Kidney (tissue), 14 donors: ENCODE measurements around the gene RASGRF1. TPM values are rescaled to one million over a fixed set of nuclear protein-coding genes. Genes with fewer than 3 reads are reported as not detected.

Experiments
- DNase-seq, 5 donors: peaks; one replicate each; pipeline ENCODE4 v3.0.0-alpha.2; 2013 to 2020
- FAIRE-seq: peaks from 2 replicates; lab custom pipeline; 2012; peaks lifted over from hg19 to GRCh38; lab: Jason Lieb, UNC
- H3K27ac ChIP-seq, 2 donors: one replicate each; pipeline ENCODE4 v1.7.0; 2013; ENCODE audit warnings: low read depth in 2 of 2, low read length in 2 of 2, inconsistent platforms in 1 of 2
- H3K27me3 ChIP-seq: one replicate; pipeline ENCODE4 v1.7.1; 2013; ENCODE audit warnings: low read length, inconsistent platforms; ENCODE audit not compliant: control insufficient read depth, insufficient read depth
- H3K36me3 ChIP-seq, 3 donors: one replicate each; pipeline versions ENCODE4 v1.7.0 to v1.7.1; 2013; ENCODE audit warnings: low read length in 3 of 3, control low read depth in 1 of 3, inconsistent platforms in 1 of 3; ENCODE audit not compliant: insufficient read depth in 3 of 3, control insufficient read depth in 2 of 3
- H3K4me1 ChIP-seq, 3 donors: one replicate each; pipeline versions ENCODE4 v1.7.0 to v1.7.1; 2013; ENCODE audit warnings: low read length in 3 of 3, inconsistent platforms in 1 of 3, low read depth in 1 of 3; ENCODE audit not compliant: control insufficient read depth in 2 of 3, insufficient read depth in 2 of 3
- H3K4me3 ChIP-seq, 3 donors: one replicate each; pipeline versions ENCODE4 v1.7.0 to v1.8.1; 2013; ENCODE audit warnings: low read length in 3 of 3, control low read depth in 1 of 3, inconsistent platforms in 1 of 3
- H3K9ac ChIP-seq, 3 donors: one replicate each; pipeline versions ENCODE4 v1.7.0 to v1.7.1; 2013; ENCODE audit warnings: low read length in 3 of 3, control low read depth in 1 of 3, inconsistent platforms in 1 of 3
- H3K9me3 ChIP-seq, 3 donors: one replicate each; pipeline versions ENCODE4 v1.7.0 to v1.7.1; 2013; ENCODE audit warnings: low read length in 3 of 3, control low read depth in 1 of 3, inconsistent platforms in 1 of 3; ENCODE audit not compliant: control insufficient read depth in 2 of 3, insufficient read depth in 1 of 3
- intact Hi-C: fragments of 100-400 bp; cut with DNase I; formaldehyde crosslinking; loops from one replicate; pipeline ENCODE4 v1.11.1; 2022
- polyA plus RNA-seq: library from polyadenylated mRNA; stranded (reverse); fragments of 350-450 nt; fragmentation: Illumina TruSeq; extraction: RNeasy Lipid Tissue Mini Kit (QIAGEN cat#74804); gene quantifications from one replicate; pipeline ENCODE4 v1.2.3, GENCODE V29; 2014; ENCODE audit warnings: low read depth, low replicate concordance; ENCODE audit not compliant: insufficient read depth
- total RNA-seq: library from RNA; stranded (reverse); fragmentation: NEBNext Ultra II Directional; extraction: Animal tissue kit (Norgen Biotek cat#: 25700); gene quantifications from one replicate; pipeline ENCODE4 v1.2.1, GENCODE V29; 2021
- TF ChIP-seq, protein P1 (sequence below): IDR thresholded peaks from 3 replicates; pipeline ENCODE4 v1.5.1; 2012; ENCODE audit warnings: mild to moderate bottlenecking, moderate library complexity, borderline replicate concordance; ENCODE audit not compliant: insufficient read depth; ENCODE audit errors: extremely low read depth
- donor health status: control.
- donor health status: control.
- donor health status: control.
- donor health status: control.
- donor health status: control.
- donor health status: DM: yes; HTN: yes; CAD: no.
- donor health status: Normal renal cell carcinoma (clear cell type).

RASGRF1 gene
- total and polyA plus RNA-seq, 2 donors from 2014 or later: 0.98 to 4.2 TPM

- no peak for DNase-seq
- Histone ChIP-seq H3K27me3 (no peaks in the 10 kb centered on the region), H3K27ac (no peak overlapping the region), H3K36me3 (peaks cover 8 to 37% (median 17%) of the 10 kb centered on the region in 3 donors), H3K4me1 (peaks cover 0 to 17% (median 0%) of the 10 kb centered on the region in 3 donors), H3K9me3 (no peaks in the 10 kb centered on the region), H3K4me3 (no peak overlapping the region), H3K9ac (no peak overlapping the region)
- TF ChIP-seq, protein P1, sequence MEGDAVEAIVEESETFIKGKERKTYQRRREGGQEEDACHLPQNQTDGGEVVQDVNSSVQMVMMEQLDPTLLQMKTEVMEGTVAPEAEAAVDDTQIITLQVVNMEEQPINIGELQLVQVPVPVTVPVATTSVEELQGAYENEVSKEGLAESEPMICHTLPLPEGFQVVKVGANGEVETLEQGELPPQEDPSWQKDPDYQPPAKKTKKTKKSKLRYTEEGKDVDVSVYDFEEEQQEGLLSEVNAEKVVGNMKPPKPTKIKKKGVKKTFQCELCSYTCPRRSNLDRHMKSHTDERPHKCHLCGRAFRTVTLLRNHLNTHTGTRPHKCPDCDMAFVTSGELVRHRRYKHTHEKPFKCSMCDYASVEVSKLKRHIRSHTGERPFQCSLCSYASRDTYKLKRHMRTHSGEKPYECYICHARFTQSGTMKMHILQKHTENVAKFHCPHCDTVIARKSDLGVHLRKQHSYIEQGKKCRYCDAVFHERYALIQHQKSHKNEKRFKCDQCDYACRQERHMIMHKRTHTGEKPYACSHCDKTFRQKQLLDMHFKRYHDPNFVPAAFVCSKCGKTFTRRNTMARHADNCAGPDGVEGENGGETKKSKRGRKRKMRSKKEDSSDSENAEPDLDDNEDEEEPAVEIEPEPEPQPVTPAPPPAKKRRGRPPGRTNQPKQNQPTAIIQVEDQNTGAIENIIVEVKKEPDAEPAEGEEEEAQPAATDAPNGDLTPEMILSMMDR: no peak
- intact Hi-C loops: no loop called here
- no peak for FAIRE-seq
Measured at GRCh38 chr15:78910271-78910670, 180.3 kb downstream of the RASGRF1 start.

Other genes with a start within 250 kb of the RASGRF1 start
- gene MORF4L1, start 217.9 kb downstream of the RASGRF1 start, total RNA-seq: 325 TPM
- gene MORF4L1, start 217.9 kb downstream of the RASGRF1 start, polyA plus RNA-seq: 319 TPM
- gene CTSH, start 145.7 kb downstream of the RASGRF1 start, total RNA-seq: 201 TPM
- gene CTSH, start 145.7 kb downstream of the RASGRF1 start, polyA plus RNA-seq: 1,628 TPM
- not detected for gene ANKRD34C, start 191.9 kb upstream of the RASGRF1 start, total RNA-seq
- gene ANKRD34C, start 191.9 kb upstream of the RASGRF1 start, polyA plus RNA-seq: 0.11 TPM
- 40.5 TPM for gene TMED3, start 220.3 kb upstream of the RASGRF1 start, total RNA-seq
- gene TMED3, start 220.3 kb upstream of the RASGRF1 start, polyA plus RNA-seq: 105 TPM